ENCODE results near the gene LRRC1.

Gene LRRC1

GRCh38 chr6:53892707-53893106 lies 97.9 kb downstream of the LRRC1 start:
- H3K4me1 ChIP-seq (ENCODE audit: control insufficient read depth, insufficient read depth, low read length) = no peaks in the 10 kb centered on the region
- H3K36me3 ChIP-seq (ENCODE audit: control insufficient read depth, insufficient read depth, low read length) = no peaks in the 10 kb centered on the region
- H3K4me3 ChIP-seq (ENCODE audit: low read length) = no peak overlapping the region
- H3K27ac ChIP-seq (ENCODE audit: low read depth, low read length) = no peak overlapping the region
- H3K9ac ChIP-seq (ENCODE audit: low read length) = no peak overlapping the region
- H3K27me3 ChIP-seq (ENCODE audit: control insufficient read depth, insufficient read depth, low read length) = no peaks in the 10 kb centered on the region

GRCh38 chr6:53894091-53894490 lies 99.3 kb downstream of the LRRC1 start:
- Histone ChIP-seq H3K27ac (ENCODE audit: low read depth, low read length) (no peak overlapping the region), H3K36me3 (ENCODE audit: control insufficient read depth, insufficient read depth, low read length) (no peaks in the 10 kb centered on the region), H3K27me3 (ENCODE audit: control insufficient read depth, insufficient read depth, low read length) (no peaks in the 10 kb centered on the region), H3K4me1 (ENCODE audit: control insufficient read depth, insufficient read depth, low read length) (no peaks in the 10 kb centered on the region), H3K9ac (ENCODE audit: low read length) (no peak overlapping the region), H3K4me3 (ENCODE audit: low read length) (no peak overlapping the region)

- no peaks in the 10 kb centered on the region for H3K27me3 ChIP-seq (ENCODE audit: control insufficient read depth, insufficient read depth, low read length)
- no peaks in the 10 kb centered on the region for H3K4me1 ChIP-seq (ENCODE audit: control insufficient read depth, insufficient read depth, low read length)
- no peak overlapping the region for H3K4me3 ChIP-seq (ENCODE audit: low read length)
- no peaks in the 10 kb centered on the region for H3K36me3 ChIP-seq (ENCODE audit: control insufficient read depth, insufficient read depth, low read length)
- H3K27ac ChIP-seq (ENCODE audit: low read depth, low read length) = no peak overlapping the region
- no peak overlapping the region for H3K9ac ChIP-seq (ENCODE audit: low read length)
These were observed 101.4 kb downstream of the LRRC1 start for GRCh38 chr6:53896196-53896595.

GRCh38 chr6:53898026-53898795 lies 103.4 kb downstream of the LRRC1 start:
- Histone ChIP-seq H3K27ac (ENCODE audit: low read depth, low read length) (no peak overlapping the region), H3K9ac (ENCODE audit: low read length) (no peak overlapping the region), H3K4me3 (ENCODE audit: low read length) (no peak overlapping the region), H3K36me3 (ENCODE audit: control insufficient read depth, insufficient read depth, low read length) (no peaks in the 10 kb centered on the region), H3K27me3 (ENCODE audit: control insufficient read depth, insufficient read depth, low read length) (no peaks in the 10 kb centered on the region), H3K4me1 (ENCODE audit: control insufficient read depth, insufficient read depth, low read length) (no peaks in the 10 kb centered on the region)

- Histone ChIP-seq H3K4me1 (ENCODE audit: control insufficient read depth, insufficient read depth, low read length) (no peaks in the 10 kb centered on the region), H3K36me3 (ENCODE audit: control insufficient read depth, insufficient read depth, low read length) (peaks cover 4% of the 10 kb centered on the region), H3K4me3 (ENCODE audit: low read length) (no peak overlapping the region), H3K9ac (ENCODE audit: low read length) (no peak overlapping the region), H3K27me3 (ENCODE audit: control insufficient read depth, insufficient read depth, low read length) (no peaks in the 10 kb centered on the region), H3K27ac (ENCODE audit: low read depth, low read length) (no peak overlapping the region)
These were observed 104.7 kb downstream of the LRRC1 start for GRCh38 chr6:53899512-53899911.

GRCh38 chr6:53903357-53903756 lies 108.6 kb downstream of the LRRC1 start:
- H3K4me1 ChIP-seq (ENCODE audit: control insufficient read depth, insufficient read depth, low read length) = no peaks in the 10 kb centered on the region
- no peaks in the 10 kb centered on the region for H3K27me3 ChIP-seq (ENCODE audit: control insufficient read depth, insufficient read depth, low read length)
- H3K27ac ChIP-seq (ENCODE audit: low read depth, low read length) = no peak overlapping the region
- peaks cover 4% of the 10 kb centered on the region for H3K36me3 ChIP-seq (ENCODE audit: control insufficient read depth, insufficient read depth, low read length)
- no peak overlapping the region for H3K4me3 ChIP-seq (ENCODE audit: low read length)
- H3K9ac ChIP-seq (ENCODE audit: low read length) = no peak overlapping the region

- no peak overlapping the region for H3K4me3 ChIP-seq (ENCODE audit: low read length)
- H3K27ac ChIP-seq (ENCODE audit: low read depth, low read length) = no peak overlapping the region
- peaks cover 4% of the 10 kb centered on the region for H3K36me3 ChIP-seq (ENCODE audit: control insufficient read depth, insufficient read depth, low read length)
- H3K9ac ChIP-seq (ENCODE audit: low read length) = no peak overlapping the region
- H3K4me1 ChIP-seq (ENCODE audit: control insufficient read depth, insufficient read depth, low read length) = no peaks in the 10 kb centered on the region
- no peaks in the 10 kb centered on the region for H3K27me3 ChIP-seq (ENCODE audit: control insufficient read depth, insufficient read depth, low read length)
These were observed 111.3 kb downstream of the LRRC1 start for GRCh38 chr6:53906103-53906502.

GRCh38 chr6:53906842-53907241 lies 112.0 kb downstream of the LRRC1 start:
- Histone ChIP-seq H3K9ac (ENCODE audit: low read length) (no peak overlapping the region), H3K36me3 (ENCODE audit: control insufficient read depth, insufficient read depth, low read length) (peaks cover 4% of the 10 kb centered on the region), H3K27me3 (ENCODE audit: control insufficient read depth, insufficient read depth, low read length) (no peaks in the 10 kb centered on the region), H3K4me3 (ENCODE audit: low read length) (no peak overlapping the region), H3K27ac (ENCODE audit: low read depth, low read length) (no peak overlapping the region), H3K4me1 (ENCODE audit: control insufficient read depth, insufficient read depth, low read length) (no peaks in the 10 kb centered on the region)

- Histone ChIP-seq H3K4me1 (ENCODE audit: control insufficient read depth, insufficient read depth, low read length) (no peaks in the 10 kb centered on the region), H3K27ac (ENCODE audit: low read depth, low read length) (no peak overlapping the region), H3K9ac (ENCODE audit: low read length) (no peak overlapping the region), H3K36me3 (ENCODE audit: control insufficient read depth, insufficient read depth, low read length) (peaks cover 2% of the 10 kb centered on the region), H3K27me3 (ENCODE audit: control insufficient read depth, insufficient read depth, low read length) (no peaks in the 10 kb centered on the region), H3K4me3 (ENCODE audit: low read length) (no peak overlapping the region)
These were observed 116.0 kb downstream of the LRRC1 start for GRCh38 chr6:53910834-53911233.

- Histone ChIP-seq H3K4me3 (ENCODE audit: low read length) (no peak overlapping the region), H3K27me3 (ENCODE audit: control insufficient read depth, insufficient read depth, low read length) (no peaks in the 10 kb centered on the region), H3K36me3 (ENCODE audit: control insufficient read depth, insufficient read depth, low read length) (peaks cover 2% of the 10 kb centered on the region), H3K27ac (ENCODE audit: low read depth, low read length) (no peak overlapping the region), H3K4me1 (ENCODE audit: control insufficient read depth, insufficient read depth, low read length) (no peaks in the 10 kb centered on the region), H3K9ac (ENCODE audit: low read length) (no peak overlapping the region)
These were observed 117.9 kb downstream of the LRRC1 start for GRCh38 chr6:53912661-53913060.

- no peaks in the 10 kb centered on the region for H3K27me3 ChIP-seq (ENCODE audit: control insufficient read depth, insufficient read depth, low read length)
- peaks cover 2% of the 10 kb centered on the region for H3K36me3 ChIP-seq (ENCODE audit: control insufficient read depth, insufficient read depth, low read length)
- no peak overlapping the region for H3K4me3 ChIP-seq (ENCODE audit: low read length)
- H3K27ac ChIP-seq (ENCODE audit: low read depth, low read length) = no peak overlapping the region
- H3K9ac ChIP-seq (ENCODE audit: low read length) = no peak overlapping the region
- no peaks in the 10 kb centered on the region for H3K4me1 ChIP-seq (ENCODE audit: control insufficient read depth, insufficient read depth, low read length)
These were observed 118.5 kb downstream of the LRRC1 start for GRCh38 chr6:53913286-53913685.

GRCh38 chr6:53915026-53915691 lies 120.4 kb downstream of the LRRC1 start:
- H3K4me1 ChIP-seq (ENCODE audit: control insufficient read depth, insufficient read depth, low read length) = no peaks in the 10 kb centered on the region
- no peak overlapping the region for H3K4me3 ChIP-seq (ENCODE audit: low read length)
- H3K27me3 ChIP-seq (ENCODE audit: control insufficient read depth, insufficient read depth, low read length) = no peaks in the 10 kb centered on the region
- no peak overlapping the region for H3K9ac ChIP-seq (ENCODE audit: low read length)
- no peak overlapping the region for H3K27ac ChIP-seq (ENCODE audit: low read depth, low read length)
- H3K36me3 ChIP-seq (ENCODE audit: control insufficient read depth, insufficient read depth, low read length) = peaks cover 2% of the 10 kb centered on the region

Measured in rectal smooth muscle tissue (tissue), 1 donor.